Measurements from ENCODE around the gene MTF1. TPM values are rescaled to one million over a fixed set of nuclear protein-coding genes. Genes with fewer than 3 reads are reported as not detected.

MTF1 gene
- total RNA-seq, 1 experiment from 2014 or later = 21.2 TPM

DNA sequence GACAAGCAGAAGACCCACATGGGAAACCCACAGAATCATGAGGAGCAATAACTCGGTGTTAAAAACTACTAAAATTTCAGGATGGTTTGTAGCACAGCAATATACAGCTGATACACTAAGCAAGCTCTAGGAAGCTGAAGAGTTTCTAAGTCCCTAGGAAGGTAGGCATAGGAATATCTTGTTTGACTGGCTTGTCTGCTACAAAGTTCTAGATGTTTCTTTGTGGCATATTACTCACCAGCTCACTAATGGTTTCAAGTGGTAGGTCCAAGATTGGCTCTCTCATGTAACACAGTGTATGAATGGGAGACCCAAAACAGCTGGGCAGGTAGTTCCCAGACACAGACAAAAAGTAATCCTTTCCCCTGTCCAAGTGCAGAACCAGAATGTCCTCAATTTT is 13.3 kb upstream of the MTF1 start (continued):
- TF ChIP-seq, protein P1, sequence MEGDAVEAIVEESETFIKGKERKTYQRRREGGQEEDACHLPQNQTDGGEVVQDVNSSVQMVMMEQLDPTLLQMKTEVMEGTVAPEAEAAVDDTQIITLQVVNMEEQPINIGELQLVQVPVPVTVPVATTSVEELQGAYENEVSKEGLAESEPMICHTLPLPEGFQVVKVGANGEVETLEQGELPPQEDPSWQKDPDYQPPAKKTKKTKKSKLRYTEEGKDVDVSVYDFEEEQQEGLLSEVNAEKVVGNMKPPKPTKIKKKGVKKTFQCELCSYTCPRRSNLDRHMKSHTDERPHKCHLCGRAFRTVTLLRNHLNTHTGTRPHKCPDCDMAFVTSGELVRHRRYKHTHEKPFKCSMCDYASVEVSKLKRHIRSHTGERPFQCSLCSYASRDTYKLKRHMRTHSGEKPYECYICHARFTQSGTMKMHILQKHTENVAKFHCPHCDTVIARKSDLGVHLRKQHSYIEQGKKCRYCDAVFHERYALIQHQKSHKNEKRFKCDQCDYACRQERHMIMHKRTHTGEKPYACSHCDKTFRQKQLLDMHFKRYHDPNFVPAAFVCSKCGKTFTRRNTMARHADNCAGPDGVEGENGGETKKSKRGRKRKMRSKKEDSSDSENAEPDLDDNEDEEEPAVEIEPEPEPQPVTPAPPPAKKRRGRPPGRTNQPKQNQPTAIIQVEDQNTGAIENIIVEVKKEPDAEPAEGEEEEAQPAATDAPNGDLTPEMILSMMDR (IDR thresholded peaks at IDR 0.05 in 2 of 3, conservative IDR thresholded peaks at IDR 0.05 in 1 of 3; ENCODE audit: borderline replicate concordance in 1 of 3, insufficient read depth in 1 of 3, low read depth in 2 of 3, low read length in 2 of 3) = no peak
- no peak for TF ChIP-seq ZNF274 (IDR thresholded peaks at IDR 0.05; ENCODE audit: low read depth, low read length)

DNA sequence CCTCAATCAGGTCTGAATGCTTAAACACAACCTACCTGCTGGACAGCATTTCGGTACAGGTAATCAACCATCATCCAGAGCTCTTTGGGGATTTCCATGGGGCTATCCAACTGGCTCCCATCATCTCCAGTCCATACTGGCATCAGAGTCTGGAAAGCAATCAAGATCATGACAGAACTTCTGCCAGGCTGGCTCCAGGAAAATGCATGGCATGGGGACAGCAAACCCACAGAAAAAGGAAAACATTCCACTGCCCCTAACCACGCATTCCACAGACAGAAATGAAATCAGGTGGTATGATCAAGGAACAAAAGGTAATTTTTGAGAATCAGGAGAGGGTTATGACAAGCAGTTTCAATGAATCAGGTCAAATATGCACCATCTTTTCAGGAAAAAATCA is 9.1 kb upstream of the MTF1 start:
- DNase-seq (ENCODE audit: low read depth, low spot score) = no peak
- no peak overlapping the region for H2AFZ ChIP-seq (ENCODE audit: low read depth, low read length, poor library complexity, severe bottlenecking)
- BruUV-seq (replicated peaks) = no TSS peak
- H3K9me2 ChIP-seq (ENCODE audit: insufficient read depth) = no peaks in the 10 kb centered on the region
- H3K27ac ChIP-seq (ENCODE audit: low read depth, low read length) = no peak overlapping the region
- TF ChIP-seq YY1 (IDR thresholded peaks at IDR 0.05; ENCODE audit: extremely low read depth, insufficient replicate concordance, low read depth, low read length) = no peak
- TF ChIP-seq, protein P2, sequence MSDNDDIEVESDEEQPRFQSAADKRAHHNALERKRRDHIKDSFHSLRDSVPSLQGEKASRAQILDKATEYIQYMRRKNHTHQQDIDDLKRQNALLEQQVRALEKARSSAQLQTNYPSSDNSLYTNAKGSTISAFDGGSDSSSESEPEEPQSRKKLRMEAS (IDR thresholded peaks at IDR 0.05) = no peak
- TF ChIP-seq, protein P3, sequence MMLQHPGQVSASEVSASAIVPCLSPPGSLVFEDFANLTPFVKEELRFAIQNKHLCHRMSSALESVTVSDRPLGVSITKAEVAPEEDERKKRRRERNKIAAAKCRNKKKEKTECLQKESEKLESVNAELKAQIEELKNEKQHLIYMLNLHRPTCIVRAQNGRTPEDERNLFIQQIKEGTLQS (IDR thresholded peaks at IDR 0.05) = no peak
- RAD21 ChIA-PET (ENCODE audit: low non-redundant PET in 1 of 2, low total read pairs in 2 of 2, uncharacterized antibody in 2 of 2, unreplicated experiment in 2 of 2) = no interaction called here
- peaks cover 2 to 20% of the 10 kb centered on the region in 2 experiments; a peak in 3 of 4 replicates for H3K4me1 ChIP-seq (ENCODE audit: control insufficient read depth in 1 of 2, insufficient read depth in 2 of 2, low read length in 2 of 2)
- no peak overlapping the region for H3K9ac ChIP-seq (ENCODE audit: low read length)
- intact Hi-C loops (cut with micrococcal nuclease) = no loop called here
- CTCF ChIA-PET = no interaction called here
- H4K20me1 ChIP-seq (ENCODE audit: insufficient read depth) = no peaks in the 10 kb centered on the region
- ATAC-seq = no peak
- POLR2A ChIA-PET = no interaction called here
- no peaks in the 10 kb centered on the region for H3K9me3 ChIP-seq (ENCODE audit: control insufficient read depth in 1 of 2, insufficient read depth in 1 of 2, low read depth in 1 of 2, low read length in 2 of 2)
- no peak overlapping the region for H3K4me2 ChIP-seq (ENCODE audit: low read length)
- H3K4me3 ChIP-seq (replicated peaks in 1 of 2; ENCODE audit: low read depth in 1 of 2, low read length in 2 of 2) = no peak overlapping the region
- no peaks in the 10 kb centered on the region for H3K27me3 ChIP-seq (ENCODE audit: insufficient read depth, low read length)
- H3K36me3 ChIP-seq (ENCODE audit: control insufficient read depth in 1 of 2, insufficient read depth in 2 of 2, low read length in 2 of 2) = peaks cover 4 to 6% of the 10 kb centered on the region in 2 experiments; a peak in 2 of 4 replicates
- no peaks in the 10 kb centered on the region for H3K79me2 ChIP-seq (ENCODE audit: insufficient read depth, low read length)
